Memory B cell (primary cell): ENCODE data around the gene RNF182.
"Not testable (repeated sequence)": the region's sequence is repeated elsewhere in the genome, so short reads cannot be mapped to it uniquely, and the experiment has no call there.

Experiments used
- ATAC-seq: fragments of 150-1000 bp; cut with Tn5 transposase; 2 replicates; pipeline ENCODE4 v1.10.0; 2021; ENCODE audit warnings: low read depth, mild to moderate bottlenecking, moderate library complexity
- DNase-seq, 2 donors: peaks; one replicate each; pipeline ENCODE4 v3.0.0; 2022; ENCODE audit warnings: low spot score in 2 of 2
- H3K27ac Mint-ChIP-seq: one replicate; pipeline ENCODE4 v1.8.0; 2022; ENCODE audit warnings: mild to moderate bottlenecking, moderate library complexity, mixed read lengths
- H3K27me3 Mint-ChIP-seq: one replicate; pipeline ENCODE4 v1.8.0; 2022; ENCODE audit warnings: mixed read lengths
- H3K36me3 Mint-ChIP-seq: one replicate; pipeline ENCODE4 v1.8.0; 2022; ENCODE audit warnings: mild to moderate bottlenecking, mixed read lengths
- H3K4me1 Mint-ChIP-seq: one replicate; pipeline ENCODE4 v1.8.0; 2022; ENCODE audit warnings: mixed read lengths
- H3K4me3 Mint-ChIP-seq: one replicate; pipeline ENCODE4 v1.8.0; 2022; ENCODE audit warnings: mild to moderate bottlenecking, moderate library complexity, mixed read lengths
- H3K9me3 Mint-ChIP-seq: one replicate; pipeline ENCODE4 v1.8.0; 2022; ENCODE audit warnings: mixed read lengths

RNF182 gene

GRCh38 chr6:13924949-13925881, at the start of gene RNF182:
RNF182 (plus strand) TSS chr6:13924952; CDS start chr6:13977120, 52,168 bp downstream.
- DNase-seq (peak; percentile 11 to 20), ATAC-seq (peak; percentile 28)
- Mint-ChIP-seq H3K27me3 (peaks cover 30% of the 10 kb centered on the region), H3K9me3 (peaks cover 2% of the 10 kb centered on the region), H3K27ac (peak within 1 kb of the TSS; percentile 15), H3K4me3 (peak within 1 kb of the TSS; percentile 83), H3K36me3 (no peaks in the 10 kb centered on the region), H3K4me1 (peaks cover 13% of the 10 kb centered on the region)

GRCh38 chr6:13877051-13877450, 47.7 kb upstream of the RNF182 start:
- H3K4me3 Mint-ChIP-seq = no peak overlapping the region
- H3K27ac Mint-ChIP-seq = no peak overlapping the region
- ATAC-seq (no peak), DNase-seq (no peak)
- H3K36me3 Mint-ChIP-seq = peaks cover 2% of the 10 kb centered on the region
- H3K27me3 Mint-ChIP-seq = peaks cover 10% of the 10 kb centered on the region
- H3K4me1 Mint-ChIP-seq = peaks cover 14% of the 10 kb centered on the region
- H3K9me3 Mint-ChIP-seq = peaks cover 3% of the 10 kb centered on the region

DNA sequence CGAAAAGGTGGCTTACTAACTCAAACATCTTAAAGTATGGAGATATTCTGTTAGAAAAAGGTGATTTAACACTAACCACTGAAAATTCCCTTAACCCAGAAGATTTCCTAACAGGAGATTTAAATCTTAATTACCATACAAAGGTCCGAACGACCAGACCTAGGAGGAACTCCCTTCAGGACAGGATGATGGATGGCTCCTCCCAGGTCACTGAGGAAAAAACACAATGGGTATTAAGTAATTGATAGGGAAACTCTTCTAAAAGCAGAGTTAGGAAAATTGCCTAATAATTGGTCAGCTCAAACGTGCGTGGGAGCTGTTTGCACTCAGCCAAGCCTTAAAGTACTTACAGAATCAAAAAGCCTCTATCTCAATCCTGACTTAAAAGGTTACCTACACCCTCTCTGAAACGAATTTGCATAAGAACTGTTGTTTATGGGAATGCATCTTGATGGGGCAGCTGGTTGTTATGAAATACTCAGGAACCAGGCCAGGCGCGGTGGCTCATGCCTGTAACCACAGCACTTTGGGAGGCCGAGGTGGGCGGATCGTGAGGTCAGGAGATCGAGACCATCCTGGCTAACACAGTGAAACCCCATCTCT, 44.6 kb upstream of the RNF182 start:
- peaks cover 14% of the 10 kb centered on the region for H3K27me3 Mint-ChIP-seq
- DNase-seq, H3K4me3 Mint-ChIP-seq, H3K9me3 Mint-ChIP-seq, H3K27ac Mint-ChIP-seq, ATAC-seq, H3K36me3 Mint-ChIP-seq, H3K4me1 Mint-ChIP-seq: not testable (repeated sequence)

GRCh38 chr6:13881621-13882165, 43.1 kb upstream of the RNF182 start:
- Mint-ChIP-seq H3K27ac (no peak overlapping the region), H3K9me3 (peaks cover 4% of the 10 kb centered on the region), H3K36me3 (peaks cover 2% of the 10 kb centered on the region), H3K4me1 (no peaks in the 10 kb centered on the region), H3K4me3 (no peak overlapping the region), H3K27me3 (peaks cover 14% of the 10 kb centered on the region)
- no peak for ATAC-seq
- no peak for DNase-seq

DNA sequence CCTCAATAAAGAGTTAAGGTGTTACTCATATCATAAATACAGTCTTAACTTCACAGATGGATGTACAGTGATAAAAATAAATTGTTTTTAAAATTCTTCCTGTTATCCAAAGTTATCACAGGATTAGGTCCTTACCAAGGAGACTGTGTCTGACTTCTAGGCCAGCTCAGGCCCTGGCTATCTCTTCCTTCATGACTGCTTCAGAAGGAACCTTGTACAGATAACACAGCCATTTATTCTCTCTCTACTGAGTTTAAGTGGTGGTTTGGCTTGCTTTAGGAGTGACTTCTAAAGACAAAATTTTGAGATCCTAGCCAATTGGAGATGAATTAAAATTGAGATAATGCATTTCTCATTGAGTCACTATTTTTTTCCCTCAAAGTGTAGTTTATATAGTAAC, 40.8 kb upstream of the RNF182 start:
- H3K4me3 Mint-ChIP-seq = no peak overlapping the region
- peaks cover 2% of the 10 kb centered on the region for H3K36me3 Mint-ChIP-seq
- H3K9me3 Mint-ChIP-seq = peaks cover 1% of the 10 kb centered on the region
- peaks cover 14% of the 10 kb centered on the region for H3K27me3 Mint-ChIP-seq
- H3K4me1 Mint-ChIP-seq = no peaks in the 10 kb centered on the region
- DNase-seq (no peak), ATAC-seq (no peak)
- no peak overlapping the region for H3K27ac Mint-ChIP-seq

DNA sequence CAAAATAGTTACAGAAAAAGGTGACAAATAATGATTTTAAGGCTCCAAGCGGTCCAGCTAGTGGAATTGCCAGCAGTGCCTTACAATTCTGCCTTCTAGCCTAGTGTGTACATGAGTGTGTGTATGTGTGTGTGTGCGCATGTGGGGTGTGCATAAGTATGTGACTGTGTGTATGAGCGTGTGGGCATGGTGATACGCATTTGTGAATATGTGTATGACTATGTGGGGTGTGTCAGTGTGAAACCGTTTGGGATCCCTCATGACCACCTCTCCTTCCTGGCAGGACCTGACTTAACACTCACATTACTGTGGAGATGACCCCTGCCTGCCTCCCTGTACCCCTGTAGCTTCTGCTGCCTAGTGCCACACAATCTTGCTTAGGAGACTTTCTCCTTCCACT, 40.4 kb upstream of the RNF182 start:
- no peak overlapping the region for H3K4me3 Mint-ChIP-seq
- no peak overlapping the region for H3K27ac Mint-ChIP-seq
- peaks cover 1% of the 10 kb centered on the region for H3K9me3 Mint-ChIP-seq
- H3K27me3 Mint-ChIP-seq = peaks cover 10% of the 10 kb centered on the region
- no peak for ATAC-seq
- peaks cover 2% of the 10 kb centered on the region for H3K36me3 Mint-ChIP-seq
- H3K4me1 Mint-ChIP-seq = no peaks in the 10 kb centered on the region
- DNase-seq = no peak

- H3K27ac Mint-ChIP-seq = no peak overlapping the region
- H3K36me3 Mint-ChIP-seq = peaks cover 2% of the 10 kb centered on the region
- H3K9me3 Mint-ChIP-seq = peaks cover 1% of the 10 kb centered on the region
- no peak for DNase-seq
- H3K27me3 Mint-ChIP-seq = peaks cover 9% of the 10 kb centered on the region
- no peak overlapping the region for H3K4me3 Mint-ChIP-seq
- H3K4me1 Mint-ChIP-seq = no peaks in the 10 kb centered on the region
- no peak for ATAC-seq
These were observed 39.2 kb upstream of the RNF182 start for GRCh38 chr6:13885601-13886000.

- no peak for ATAC-seq
- H3K27ac Mint-ChIP-seq = no peak overlapping the region
- DNase-seq = no peak
- H3K36me3 Mint-ChIP-seq = no peaks in the 10 kb centered on the region
- H3K9me3 Mint-ChIP-seq = peaks cover 1% of the 10 kb centered on the region
- H3K4me1 Mint-ChIP-seq = no peaks in the 10 kb centered on the region
- H3K4me3 Mint-ChIP-seq = no peak overlapping the region
- peaks cover 6% of the 10 kb centered on the region for H3K27me3 Mint-ChIP-seq
These were observed 37.8 kb upstream of the RNF182 start for GRCh38 chr6:13886949-13887348.

- Mint-ChIP-seq H3K27me3 (peaks cover 5% of the 10 kb centered on the region), H3K4me1 (no peaks in the 10 kb centered on the region), H3K9me3 (no peaks in the 10 kb centered on the region), H3K27ac (no peak overlapping the region), H3K4me3 (no peak overlapping the region), H3K36me3 (no peaks in the 10 kb centered on the region)
- ATAC-seq (no peak), DNase-seq (no peak)
These were observed 32.6 kb upstream of the RNF182 start for GRCh38 chr6:13892017-13892645.

GRCh38 chr6:13902922-13903321, 21.8 kb upstream of the RNF182 start:
- no peak overlapping the region for H3K27ac Mint-ChIP-seq

GRCh38 chr6:13903364-13903763, 21.4 kb upstream of the RNF182 start:
- Mint-ChIP-seq H3K9me3 (no peaks in the 10 kb centered on the region), H3K27me3 (peaks cover 12% of the 10 kb centered on the region), H3K4me1 (no peaks in the 10 kb centered on the region), H3K27ac (no peak overlapping the region), H3K4me3 (no peak overlapping the region), H3K36me3 (no peaks in the 10 kb centered on the region)
- DNase-seq (no peak), ATAC-seq (no peak)

More at GRCh38 chr6:13902922-13903321, 21.8 kb upstream of the RNF182 start:
- Mint-ChIP-seq H3K4me3 (no peak overlapping the region), H3K27me3 (peaks cover 12% of the 10 kb centered on the region), H3K4me1 (no peaks in the 10 kb centered on the region), H3K9me3 (no peaks in the 10 kb centered on the region), H3K36me3 (no peaks in the 10 kb centered on the region)
- no peak for DNase-seq
- no peak for ATAC-seq

GRCh38 chr6:13907001-13907350, 17.8 kb upstream of the RNF182 start:
- Mint-ChIP-seq H3K4me3 (no peak overlapping the region), H3K36me3 (no peaks in the 10 kb centered on the region), H3K4me1 (peaks cover 3% of the 10 kb centered on the region), H3K9me3 (no peaks in the 10 kb centered on the region), H3K27me3 (peaks cover 11% of the 10 kb centered on the region), H3K27ac (no peak overlapping the region)
- ATAC-seq = no peak
- DNase-seq = no peak

DNA sequence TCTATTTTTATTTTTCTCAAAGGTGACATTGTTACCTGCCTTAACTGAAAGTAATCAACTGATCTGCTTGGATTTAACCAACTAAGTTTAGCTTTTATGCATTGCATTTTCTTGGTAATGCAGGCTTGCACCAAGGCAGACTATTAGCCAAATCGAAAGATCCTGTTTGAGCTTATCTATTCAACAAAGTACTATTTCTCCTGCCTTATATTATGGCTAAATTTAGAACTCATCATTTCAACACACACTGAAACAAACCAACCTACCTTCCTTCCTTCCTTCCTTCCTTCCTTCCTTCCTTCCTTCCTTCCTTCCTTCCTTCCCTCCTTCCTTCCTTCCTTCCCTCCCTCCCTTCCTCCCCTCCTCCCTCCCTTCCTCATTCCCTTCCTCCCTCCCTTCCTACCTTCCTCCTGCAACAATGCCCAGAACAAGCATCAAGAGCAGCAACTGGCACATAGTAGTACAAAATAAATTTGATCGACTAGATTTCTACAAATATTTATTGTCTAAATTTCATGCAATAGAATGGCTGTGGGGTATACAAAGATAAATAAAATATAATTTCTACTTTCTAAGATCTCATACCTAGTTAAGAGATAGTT, 17.0 kb upstream of the RNF182 start:
- ATAC-seq (no peak), DNase-seq (no peak)
- Mint-ChIP-seq H3K36me3 (no peaks in the 10 kb centered on the region), H3K9me3 (no peaks in the 10 kb centered on the region), H3K27ac (no peak overlapping the region), H3K4me1 (peaks cover 3% of the 10 kb centered on the region), H3K4me3 (no peak overlapping the region), H3K27me3 (peaks cover 10% of the 10 kb centered on the region)

GRCh38 chr6:13908955-13909381, 15.8 kb upstream of the RNF182 start:
- Mint-ChIP-seq H3K27me3 (peaks cover 2% of the 10 kb centered on the region), H3K4me1 (peaks cover 3% of the 10 kb centered on the region), H3K36me3 (no peaks in the 10 kb centered on the region), H3K4me3 (no peak overlapping the region), H3K9me3 (no peaks in the 10 kb centered on the region), H3K27ac (no peak overlapping the region)
- DNase-seq (peak; percentile 32 to 52), ATAC-seq (peak; percentile 84)
